Neuron (in vitro differentiated cells): ENCODE results near the gene C14orf180.

ENCODE experiments used
- H2AFZ ChIP-seq: one replicate; pipeline ENCODE4 v1.6.1; 2013; ENCODE audit warnings: low read depth, mild to moderate bottlenecking, inconsistent platforms, low read length, moderate library complexity
- H3K27me3 ChIP-seq: one replicate; pipeline ENCODE4 v1.6.1; 2013; ENCODE audit warnings: low read length; ENCODE audit not compliant: insufficient read depth
- H3K36me3 ChIP-seq: one replicate; pipeline ENCODE4 v1.6.1; 2013; ENCODE audit warnings: low read length; ENCODE audit not compliant: insufficient read depth
- H3K4me1 ChIP-seq: one replicate; pipeline ENCODE4 v1.6.1; 2013; ENCODE audit warnings: low read length; ENCODE audit not compliant: insufficient read depth
- H3K4me3 ChIP-seq: 2 replicates; pipeline ENCODE4 v1.5.1; 2013; ENCODE audit warnings: mild to moderate bottlenecking, low read length, moderate library complexity
- H3K9me3 ChIP-seq: one replicate; pipeline ENCODE4 v1.6.1; 2013; ENCODE audit warnings: low read length

Gene C14orf180

DNA sequence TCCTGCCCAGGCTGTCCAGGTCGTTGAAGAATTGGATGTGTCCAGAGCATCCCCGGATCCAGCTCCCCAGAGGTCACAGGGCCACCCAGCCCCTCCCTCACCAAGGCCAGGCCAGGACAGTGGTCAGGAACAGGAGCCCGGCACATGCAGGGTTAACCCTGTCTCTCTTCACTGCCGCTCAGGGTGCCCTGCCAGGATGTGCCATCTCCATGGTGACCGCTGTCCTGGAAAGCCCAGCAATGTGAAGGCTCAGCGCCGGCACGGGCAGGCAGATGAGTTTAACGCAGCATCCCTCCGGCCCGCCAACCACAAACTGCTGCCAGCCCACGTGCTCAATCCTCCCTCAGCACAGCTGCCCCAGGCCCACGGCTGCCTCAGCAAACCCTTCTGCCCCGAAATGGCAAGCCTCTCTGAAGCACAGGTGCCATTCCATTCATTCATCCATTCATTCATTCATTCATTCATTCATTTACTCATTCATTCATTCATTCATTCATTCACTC, 20.6 kb downstream of the C14orf180 start:
- Histone ChIP-seq H3K4me3 (no peak overlapping the region), H3K36me3 (no peaks in the 10 kb centered on the region), H3K27me3 (peaks cover 12% of the 10 kb centered on the region), H3K4me1 (peaks cover 12% of the 10 kb centered on the region), H3K9me3 (no peaks in the 10 kb centered on the region), H2AFZ (no peak overlapping the region)

GRCh38 chr14:104600805-104601204, 21.2 kb downstream of the C14orf180 start:
- peaks cover 12% of the 10 kb centered on the region for H3K4me1 ChIP-seq
- peaks cover 15% of the 10 kb centered on the region for H3K27me3 ChIP-seq
- no peaks in the 10 kb centered on the region for H3K9me3 ChIP-seq
- no peak overlapping the region for H3K4me3 ChIP-seq
- no peaks in the 10 kb centered on the region for H3K36me3 ChIP-seq
- H2AFZ ChIP-seq, result no peak overlapping the region

DNA sequence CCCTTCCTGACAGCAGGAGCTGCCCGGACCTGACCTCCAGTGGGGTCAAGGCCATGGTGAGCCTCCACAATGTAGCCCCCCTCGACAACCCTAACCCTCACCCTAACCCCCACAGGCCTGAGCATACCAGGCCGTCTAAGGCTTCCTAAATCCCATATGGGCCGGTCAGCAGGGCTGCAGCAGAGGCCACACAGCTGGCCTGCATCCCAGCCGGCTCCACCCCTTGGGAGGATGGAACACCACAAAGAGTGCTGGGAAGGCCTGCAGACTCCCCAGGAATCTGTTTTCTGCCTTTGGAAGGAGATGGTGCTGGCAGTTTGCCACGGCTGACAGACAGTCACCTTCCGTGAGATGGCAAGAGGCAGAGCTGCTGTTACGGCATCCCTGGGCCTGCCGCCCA, 22.2 kb downstream of the C14orf180 start:
- Histone ChIP-seq H3K36me3 (no peaks in the 10 kb centered on the region), H3K4me1 (peaks cover 12% of the 10 kb centered on the region), H3K9me3 (no peaks in the 10 kb centered on the region), H3K4me3 (no peak overlapping the region), H2AFZ (no peak overlapping the region), H3K27me3 (peaks cover 15% of the 10 kb centered on the region)

DNA sequence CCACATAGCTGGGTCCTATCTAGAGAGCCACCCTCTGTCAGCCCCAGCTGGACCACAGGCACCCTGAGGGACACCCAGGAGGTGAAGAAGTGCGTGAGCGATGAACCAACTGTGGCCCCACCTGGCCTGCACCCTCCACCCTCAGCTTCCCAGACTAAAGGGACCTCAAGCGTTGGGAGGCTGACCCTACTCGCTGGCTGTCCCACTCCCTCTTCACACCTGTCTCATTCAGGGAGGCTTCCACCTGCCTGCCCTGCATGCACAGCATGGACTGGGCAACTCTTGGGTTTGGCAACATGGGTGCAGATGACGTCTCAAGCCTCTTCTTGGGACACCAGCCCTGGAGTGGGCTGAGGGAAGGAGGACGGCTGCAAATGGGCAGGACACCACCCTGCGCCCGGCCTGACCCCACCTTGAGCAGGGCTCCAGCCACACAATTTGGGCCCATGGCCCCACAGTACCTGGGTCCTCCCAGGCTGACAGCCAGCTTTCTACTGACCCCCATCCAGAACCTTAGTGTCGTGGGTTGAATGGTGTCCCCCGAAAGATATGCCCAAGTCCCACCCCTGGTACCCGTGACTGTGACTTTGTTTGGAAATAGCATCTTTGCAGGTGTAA, 22.9 kb downstream of the C14orf180 start:
- H3K4me3 ChIP-seq, result no peak overlapping the region
- H3K4me1 ChIP-seq, result peaks cover 12% of the 10 kb centered on the region
- H3K36me3 ChIP-seq, result no peaks in the 10 kb centered on the region
- no peak overlapping the region for H2AFZ ChIP-seq
- peaks cover 18% of the 10 kb centered on the region for H3K27me3 ChIP-seq
- no peaks in the 10 kb centered on the region for H3K9me3 ChIP-seq

DNA sequence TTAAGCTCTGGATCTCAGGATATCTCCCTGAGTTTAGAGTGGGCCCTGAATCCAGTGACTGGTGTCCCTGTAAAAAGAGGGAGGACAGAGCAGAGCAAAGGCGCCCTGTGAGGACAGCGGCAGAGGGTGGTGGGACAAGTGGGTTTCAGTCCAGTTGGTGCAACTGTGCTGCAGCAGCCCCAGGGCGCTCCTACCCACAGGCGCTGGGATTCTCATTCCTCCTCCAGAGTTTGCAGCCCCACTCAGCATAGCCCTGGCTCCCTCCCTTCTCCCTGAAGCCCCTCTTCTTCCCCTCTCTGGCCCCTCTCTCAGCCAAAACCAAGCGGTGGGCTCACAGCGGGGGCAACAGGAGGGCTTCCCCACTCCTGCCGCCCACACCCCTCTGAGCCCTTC, 23.4 kb downstream of the C14orf180 start:
- Histone ChIP-seq H3K4me3 (no peak overlapping the region), H3K4me1 (peaks cover 12% of the 10 kb centered on the region), H3K9me3 (peaks cover 3% of the 10 kb centered on the region), H2AFZ (no peak overlapping the region), H3K36me3 (no peaks in the 10 kb centered on the region), H3K27me3 (peaks cover 20% of the 10 kb centered on the region)

GRCh38 chr14:104603711-104604401, 24.3 kb downstream of the C14orf180 start:
- no peaks in the 10 kb centered on the region for H3K36me3 ChIP-seq
- peaks cover 12% of the 10 kb centered on the region for H3K4me1 ChIP-seq
- H2AFZ ChIP-seq, result peak overlapping the region; percentile 88
- peaks cover 3% of the 10 kb centered on the region for H3K9me3 ChIP-seq
- H3K27me3 ChIP-seq, result peaks cover 28% of the 10 kb centered on the region
- peak overlapping the region; percentile 57 for H3K4me3 ChIP-seq

GRCh38 chr14:104604458-104605449, 25.2 kb downstream of the C14orf180 start, which contains the start of gene TMEM179:
Gene TMEM179, minus strand, starts transcription at chr14:104604772. Its CDS starts 31 bp downstream, at chr14:104604741.
- Histone ChIP-seq H2AFZ (peak within 1 kb of the TSS; percentile 88), H3K4me3 (peak within 1 kb of the TSS; percentile 57), H3K27me3 (peaks cover 33% of the 10 kb centered on the region), H3K4me1 (peaks cover 12% of the 10 kb centered on the region), H3K9me3 (peaks cover 3% of the 10 kb centered on the region), H3K36me3 (no peaks in the 10 kb centered on the region)

GRCh38 chr14:104609666-104610065, 30.1 kb downstream of the C14orf180 start:
- no peaks in the 10 kb centered on the region for H3K36me3 ChIP-seq
- H3K9me3 ChIP-seq, result peaks cover 3% of the 10 kb centered on the region
- H3K4me1 ChIP-seq, result no peaks in the 10 kb centered on the region
- H3K27me3 ChIP-seq, result peaks cover 32% of the 10 kb centered on the region
- H2AFZ ChIP-seq, result no peak overlapping the region
- H3K4me3 ChIP-seq, result no peak overlapping the region

GRCh38 chr14:104610749-104611310, 31.3 kb downstream of the C14orf180 start:
- no peak overlapping the region for H3K4me3 ChIP-seq
- peaks cover 24% of the 10 kb centered on the region for H3K27me3 ChIP-seq
- no peak overlapping the region for H2AFZ ChIP-seq
- peaks cover 3% of the 10 kb centered on the region for H3K9me3 ChIP-seq
- no peaks in the 10 kb centered on the region for H3K4me1 ChIP-seq
- no peaks in the 10 kb centered on the region for H3K36me3 ChIP-seq

DNA sequence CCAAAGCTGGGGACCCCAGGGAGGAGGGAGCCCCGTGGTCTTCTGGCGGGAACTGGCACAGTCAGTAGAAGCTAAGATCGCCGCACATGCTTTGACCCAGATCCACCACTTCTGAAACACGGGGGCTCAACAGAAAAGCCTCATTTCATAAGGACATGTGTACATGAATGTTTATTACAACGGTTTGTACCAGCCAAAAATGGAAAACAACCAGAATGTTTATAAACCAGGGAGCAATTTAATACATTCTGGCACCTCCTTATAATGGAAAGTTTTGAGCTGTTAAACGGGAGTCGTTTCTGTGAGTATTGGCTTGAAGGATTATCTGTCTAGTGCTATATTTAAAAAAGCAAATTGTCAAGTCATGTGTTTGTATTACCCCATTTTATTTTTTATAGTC, 32.3 kb downstream of the C14orf180 start:
- Histone ChIP-seq H3K27me3 (peaks cover 20% of the 10 kb centered on the region), H3K4me3 (no peak overlapping the region), H3K4me1 (no peaks in the 10 kb centered on the region), H2AFZ (no peak overlapping the region), H3K36me3 (no peaks in the 10 kb centered on the region), H3K9me3 (peaks cover 3% of the 10 kb centered on the region)

GRCh38 chr14:104614126-104614812, 34.7 kb downstream of the C14orf180 start:
- no peak overlapping the region for H2AFZ ChIP-seq
- peaks cover 15% of the 10 kb centered on the region for H3K27me3 ChIP-seq
- no peak overlapping the region for H3K4me3 ChIP-seq

GRCh38 chr14:104624939-104625338, 45.4 kb downstream of the C14orf180 start:
- H2AFZ ChIP-seq, result no peak overlapping the region
- H3K4me1 ChIP-seq, result no peaks in the 10 kb centered on the region
- no peak overlapping the region for H3K4me3 ChIP-seq
- peaks cover 2% of the 10 kb centered on the region for H3K9me3 ChIP-seq
- H3K36me3 ChIP-seq, result no peaks in the 10 kb centered on the region
- H3K27me3 ChIP-seq, result peaks cover 19% of the 10 kb centered on the region

More at GRCh38 chr14:104614126-104614812, 34.7 kb downstream of the C14orf180 start:
- H3K4me1 ChIP-seq, result no peaks in the 10 kb centered on the region
- no peaks in the 10 kb centered on the region for H3K9me3 ChIP-seq
- no peaks in the 10 kb centered on the region for H3K36me3 ChIP-seq
